ENCODE measurements around the gene AP3S2. TPM values are rescaled to one million over a fixed set of nuclear protein-coding genes. Genes with fewer than 3 reads are reported as not detected.

AP3S2 gene
- total and polyA plus RNA-seq, 12 donors = 10.8 to 110 (median 60.8) TPM

DNA sequence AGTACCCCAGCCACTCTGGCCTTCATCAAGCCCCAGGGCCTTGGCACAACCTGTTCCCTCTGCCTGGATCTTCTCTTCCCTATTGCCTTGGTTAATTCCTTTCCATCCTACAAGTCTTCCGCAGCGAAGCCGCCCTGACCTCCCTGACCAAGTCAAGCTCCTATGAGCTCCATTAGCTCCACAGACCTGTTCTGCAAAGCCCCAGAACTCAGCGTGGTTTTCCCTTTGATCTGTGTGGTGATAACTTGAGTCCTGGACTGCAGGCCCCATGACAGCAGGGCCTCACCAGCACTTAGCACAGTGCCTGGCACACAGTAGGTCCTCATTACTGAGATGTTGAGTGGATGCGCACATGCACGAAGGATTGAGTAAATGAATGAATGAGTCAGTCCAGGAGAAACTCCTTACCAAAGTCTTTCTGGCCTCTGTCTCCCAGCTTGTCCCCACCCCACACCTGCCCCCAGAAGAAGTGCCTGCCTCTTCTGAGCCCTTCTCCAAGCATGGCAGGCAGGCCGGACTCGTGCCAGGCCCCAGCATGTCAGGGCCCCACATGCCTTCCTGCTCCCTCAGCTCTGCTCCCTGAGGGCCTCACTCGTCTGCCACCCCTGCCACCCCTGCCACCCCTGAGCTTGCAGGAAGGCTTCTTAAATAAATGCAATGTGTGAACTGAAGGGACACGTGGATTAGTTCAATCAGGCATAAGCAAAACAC lies 85.5 kb downstream of the AP3S2 start:
- H3K9me3 ChIP-seq (replicated peaks in 1 of 3) = no peaks in the 10 kb centered on the region
- no peak for DNase-seq
- H3K27me3 ChIP-seq = peaks cover 2% of the 10 kb centered on the region
- WGBS, 4 donors = 86 to 89% (median 88%) methylated on average over 10 of the region's 10 CpGs
- intact Hi-C loops (cut with DNase I) = no loop called here
- H3K4me1 ChIP-seq (replicated peaks in 1 of 2) = peaks cover 0 to 7% of the 10 kb centered on the region in 2 donors
- H3K4me3 ChIP-seq = no peak overlapping the region
- no peak for TF ChIP-seq POLR2A (IDR thresholded peaks at IDR 0.05)
- TF ChIP-seq, protein P1, sequence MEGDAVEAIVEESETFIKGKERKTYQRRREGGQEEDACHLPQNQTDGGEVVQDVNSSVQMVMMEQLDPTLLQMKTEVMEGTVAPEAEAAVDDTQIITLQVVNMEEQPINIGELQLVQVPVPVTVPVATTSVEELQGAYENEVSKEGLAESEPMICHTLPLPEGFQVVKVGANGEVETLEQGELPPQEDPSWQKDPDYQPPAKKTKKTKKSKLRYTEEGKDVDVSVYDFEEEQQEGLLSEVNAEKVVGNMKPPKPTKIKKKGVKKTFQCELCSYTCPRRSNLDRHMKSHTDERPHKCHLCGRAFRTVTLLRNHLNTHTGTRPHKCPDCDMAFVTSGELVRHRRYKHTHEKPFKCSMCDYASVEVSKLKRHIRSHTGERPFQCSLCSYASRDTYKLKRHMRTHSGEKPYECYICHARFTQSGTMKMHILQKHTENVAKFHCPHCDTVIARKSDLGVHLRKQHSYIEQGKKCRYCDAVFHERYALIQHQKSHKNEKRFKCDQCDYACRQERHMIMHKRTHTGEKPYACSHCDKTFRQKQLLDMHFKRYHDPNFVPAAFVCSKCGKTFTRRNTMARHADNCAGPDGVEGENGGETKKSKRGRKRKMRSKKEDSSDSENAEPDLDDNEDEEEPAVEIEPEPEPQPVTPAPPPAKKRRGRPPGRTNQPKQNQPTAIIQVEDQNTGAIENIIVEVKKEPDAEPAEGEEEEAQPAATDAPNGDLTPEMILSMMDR (IDR thresholded peaks at IDR 0.05) = no peak
- H3K27ac ChIP-seq = peak overlapping the region in 1 of 5 donors; percentile 20
- no peaks in the 10 kb centered on the region for H3K36me3 ChIP-seq (replicated peaks in 1 of 2)

DNA sequence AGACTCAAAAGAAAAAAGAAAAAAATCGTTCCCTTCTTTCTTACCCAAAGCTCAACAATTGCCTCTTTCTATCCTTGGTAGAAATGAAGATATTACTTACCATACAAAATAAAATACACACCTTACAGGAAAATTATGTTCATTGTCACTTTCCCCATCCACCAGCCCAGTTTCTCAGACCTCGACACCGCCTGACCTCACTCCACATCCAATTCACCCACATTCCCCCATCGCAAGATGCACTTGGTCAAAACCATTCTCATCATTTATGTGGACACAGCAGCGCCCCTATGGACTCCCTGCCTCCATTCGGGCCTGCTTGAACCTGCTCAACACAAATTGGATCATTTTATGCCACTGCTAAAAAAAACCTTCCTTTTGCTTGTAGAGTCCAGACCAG lies 86.1 kb downstream of the AP3S2 start:
- no peak for DNase-seq
- H3K9me3 ChIP-seq (replicated peaks in 1 of 3) = no peaks in the 10 kb centered on the region
- intact Hi-C loops (cut with DNase I) = no loop called here
- TF ChIP-seq, protein P1 (IDR thresholded peaks at IDR 0.05) = no peak
- WGBS, 4 donors = 89 to 93% (median 90%) methylated on average over 6 of the region's 6 CpGs
- H3K36me3 ChIP-seq (replicated peaks in 1 of 2) = no peaks in the 10 kb centered on the region
- no peak overlapping the region for H3K27ac ChIP-seq
- H3K4me1 ChIP-seq (replicated peaks in 1 of 2) = peaks cover 0 to 7% of the 10 kb centered on the region in 2 donors
- no peak overlapping the region for H3K4me3 ChIP-seq
- no peaks in the 10 kb centered on the region for H3K27me3 ChIP-seq

DNA sequence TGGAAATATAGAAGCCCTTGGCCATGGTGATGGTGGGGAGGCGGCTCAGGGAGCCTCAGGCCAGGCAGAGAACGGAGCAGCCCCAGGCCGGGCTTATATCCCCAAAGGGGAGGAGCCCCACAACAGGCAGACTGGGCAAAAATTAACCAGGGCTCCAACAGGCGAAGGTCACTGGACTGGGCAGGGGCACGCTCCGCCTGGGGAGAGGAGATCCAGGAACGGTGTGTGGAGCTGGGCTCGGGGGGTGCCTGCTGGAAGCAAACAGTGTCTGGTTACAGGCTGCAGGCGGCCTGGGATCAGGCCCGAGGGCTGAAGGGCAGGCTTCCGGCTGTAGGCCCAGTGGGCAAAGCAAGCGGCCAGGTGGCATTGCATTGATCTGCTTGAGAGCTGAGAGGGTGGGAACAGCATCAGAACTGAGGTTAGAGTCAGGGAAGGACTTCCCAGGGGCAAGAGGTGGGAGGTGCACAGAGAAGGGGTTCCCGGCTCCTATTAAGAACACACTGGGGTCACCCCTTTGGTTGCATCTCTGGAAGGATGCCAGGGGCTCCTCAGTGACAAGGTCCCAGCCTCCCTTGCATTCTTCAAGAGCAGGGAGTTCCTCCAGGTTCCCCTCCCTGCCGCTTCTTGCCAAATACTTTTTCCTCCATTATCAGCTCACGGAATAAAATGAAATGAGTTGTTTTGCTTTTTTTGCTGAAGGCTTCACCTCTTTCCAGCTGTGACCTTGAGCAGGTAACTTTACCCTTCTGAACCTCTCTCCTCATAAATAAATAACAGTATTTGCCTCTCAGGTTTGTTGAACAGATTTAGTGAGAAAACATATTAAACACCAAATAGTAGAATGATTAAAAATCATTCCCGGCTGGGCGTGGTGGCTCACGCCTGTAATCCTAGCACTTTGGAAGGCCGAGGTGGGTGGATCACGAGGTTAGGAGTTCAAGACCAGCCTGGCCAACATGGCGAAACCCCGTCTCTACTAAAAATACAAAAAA lies 86.9 kb downstream of the AP3S2 start:
- peak overlapping the region in 1 of 5 donors; percentile 1 for H3K27ac ChIP-seq
- no peak for DNase-seq
- no peak overlapping the region for H3K4me3 ChIP-seq
- WGBS, 4 donors = 82 to 89% (median 86%) methylated on average over 19 to 22 of the region's 22 CpGs
- no peak for TF ChIP-seq POLR2A (IDR thresholded peaks at IDR 0.05)
- TF ChIP-seq, protein P1 (IDR thresholded peaks at IDR 0.05) = no peak
- no peaks in the 10 kb centered on the region for H3K4me1 ChIP-seq (replicated peaks in 1 of 2)
- intact Hi-C loops (cut with DNase I) = no loop called here
- H3K36me3 ChIP-seq (replicated peaks in 1 of 2) = no peaks in the 10 kb centered on the region
- no peaks in the 10 kb centered on the region for H3K9me3 ChIP-seq (replicated peaks in 1 of 3)
- no peaks in the 10 kb centered on the region for H3K27me3 ChIP-seq

DNA sequence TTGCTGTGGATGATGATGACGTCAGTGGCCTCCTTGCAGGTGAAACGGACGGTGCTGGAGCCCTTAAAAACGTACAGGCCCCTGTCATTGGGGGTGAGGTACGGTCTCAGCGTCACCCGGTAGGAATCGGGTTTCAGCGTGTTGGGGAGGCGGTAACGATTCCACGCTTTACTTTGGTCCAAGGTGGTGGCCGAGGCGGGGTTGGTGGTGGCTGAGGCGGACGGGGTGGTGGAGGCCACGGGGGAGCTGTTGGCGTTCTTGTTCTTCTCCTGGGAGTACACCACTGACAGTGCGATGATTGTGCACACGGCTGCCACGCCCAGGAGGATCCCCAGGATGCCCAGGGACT lies 87.6 kb downstream of the AP3S2 start:
- Histone ChIP-seq H3K36me3 (replicated peaks in 1 of 2) (no peaks in the 10 kb centered on the region), H3K4me3 (no peak overlapping the region), H3K9me3 (replicated peaks in 1 of 3) (no peaks in the 10 kb centered on the region), H3K27me3 (no peaks in the 10 kb centered on the region), H3K4me1 (replicated peaks in 1 of 2) (no peaks in the 10 kb centered on the region), H3K27ac (no peak overlapping the region)
- TF ChIP-seq, protein P1 (IDR thresholded peaks at IDR 0.05) = no peak
- TF ChIP-seq POLR2A (IDR thresholded peaks at IDR 0.05) = no peak
- WGBS, 4 donors = 79 to 92% (median 87%) methylated on average over 18 to 21 of the region's 21 CpGs
- intact Hi-C loops (cut with DNase I) = no loop called here
- no peak for DNase-seq

Measured in adrenal gland (tissue), 12 donors.